Measurements from ENCODE around the gene DCAF12L1. TPM values are rescaled to one million over a fixed set of nuclear protein-coding genes. Genes with fewer than 3 reads are reported as not detected.

The DCAF12L1 gene
- total and polyA plus RNA-seq, 9 of the 15 experiments (the other 6 are each of a cell fraction or from before 2014, with no cell fraction given) = not detected

DNA sequence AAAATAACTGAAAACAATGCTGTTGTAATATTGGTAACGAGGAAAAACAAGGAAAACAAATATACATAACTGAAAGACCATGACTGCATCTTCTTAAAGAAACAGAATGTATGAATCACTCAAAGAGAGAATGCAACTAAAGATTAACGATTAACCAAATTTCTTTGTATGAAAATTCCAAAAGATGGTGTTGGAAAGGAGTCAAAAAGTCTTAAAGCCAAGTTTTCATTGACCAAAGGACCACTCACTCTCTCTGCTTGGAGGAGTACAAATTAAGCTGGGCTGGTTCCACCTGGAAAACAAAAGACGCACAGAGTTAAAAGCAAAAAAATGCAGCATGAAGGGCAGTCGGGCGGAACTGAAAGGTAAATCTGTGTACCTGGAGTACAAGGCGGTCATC lies 1.8 kb downstream of the DCAF12L1 start:
- Histone ChIP-seq H4K20me1 (replicated peaks; ENCODE audit: control insufficient read depth, insufficient read depth, low read length) (no peaks in the 10 kb centered on the region), H3K9me3 (replicated peaks; ENCODE audit: control insufficient read depth, insufficient read depth, low read depth, low read length) (no peaks in the 10 kb centered on the region), H3K9ac (ENCODE audit: insufficient read depth in 1 of 2, low read depth in 2 of 2, low read length in 2 of 2) (no peak overlapping the region), H3K36me3 (ENCODE audit: control insufficient read depth, insufficient read depth, low read length) (no peaks in the 10 kb centered on the region), H3K4me3 (no peak overlapping the region), H3K9me1 (ENCODE audit: control insufficient read depth, insufficient read depth, low read length) (no peaks in the 10 kb centered on the region), H3K27ac (ENCODE audit: extremely low read depth, low read depth, low read length) (no peak overlapping the region), H2AFZ (ENCODE audit: low read depth, low read length) (no peak overlapping the region), H3K4me1 (replicated peaks in 1 of 2; ENCODE audit: control insufficient read depth in 2 of 2, insufficient read depth in 2 of 2, low read length in 2 of 2) (no peaks in the 10 kb centered on the region), H3K79me2 (ENCODE audit: control insufficient read depth, insufficient read depth, low read length) (no peaks in the 10 kb centered on the region), H3K27me3 (ENCODE audit: control insufficient read depth in 2 of 2, insufficient read depth in 2 of 2, low read length in 2 of 2) (no peaks in the 10 kb centered on the region), H3K4me2 (ENCODE audit: insufficient read depth, low read length) (no peak overlapping the region)
- in situ Hi-C loops (cut with MboI) = no loop called here
- BruUV-seq (replicated peaks) = no TSS peak
- ATAC-seq (no peak), DNase-seq (ENCODE audit: extremely low read depth in 1 of 4, low spot score in 3 of 4) (no peak), FAIRE-seq (no peak)
- 0% methylated on average over 5 of the region's 6 CpGs for WGBS (ENCODE audit: insufficient coverage, low coverage, missing lambda C conversion rate)
- POLR2A ChIA-PET = no interaction called here
- TF ChIP-seq YBX1 (IDR thresholded peaks at IDR 0.05) (no peak), SIN3A (IDR thresholded peaks at IDR 0.05; ENCODE audit: borderline replicate concordance in 2 of 2, control insufficient read depth in 1 of 2, low read depth in 2 of 2, low read length in 2 of 2) (no peak), ZNF75A (CRISPR knock-in tag; IDR thresholded peaks at IDR 0.05) (no peak), FOXM1 (IDR thresholded peaks at IDR 0.05; ENCODE audit: low read depth) (no peak), FOXM1 (CRISPR knock-in tag; IDR thresholded peaks at IDR 0.05; ENCODE audit: low read depth) (no peak), BDP1 (IDR thresholded peaks at IDR 0.05; ENCODE audit: insufficient read depth, insufficient read length) (no peak), RFX7 (CRISPR knock-in tag; IDR thresholded peaks at IDR 0.05) (no peak), RFX5 (IDR thresholded peaks at IDR 0.05; ENCODE audit: low read depth, low read length) (no peak), XRCC3 (IDR thresholded peaks at IDR 0.05) (no peak), SMAD4 (CRISPR knock-in tag; conservative IDR thresholded peaks at IDR 0.05) (no peak), KHSRP (IDR thresholded peaks at IDR 0.05) (no peak), RBM39 (optimal IDR thresholded peaks at IDR 0.05; ENCODE audit: low read depth, low read length) (no peak), NR2F6 (CRISPR knock-in tag; IDR thresholded peaks at IDR 0.05) (no peak), RNF2 (IDR thresholded peaks at IDR 0.05) (no peak), NONO (IDR thresholded peaks at IDR 0.05; ENCODE audit: low read depth in 2 of 2, low read length in 1 of 2) (no peak), MCM3 (IDR thresholded peaks at IDR 0.05) (no peak), HDAC6 (IDR thresholded peaks at IDR 0.05; ENCODE audit: low read depth, low read length) (no peak), RBM22 (IDR thresholded peaks at IDR 0.05; ENCODE audit: low read depth, low read length, poor library complexity, severe bottlenecking) (no peak)
- TF ChIP-seq, protein P1, sequence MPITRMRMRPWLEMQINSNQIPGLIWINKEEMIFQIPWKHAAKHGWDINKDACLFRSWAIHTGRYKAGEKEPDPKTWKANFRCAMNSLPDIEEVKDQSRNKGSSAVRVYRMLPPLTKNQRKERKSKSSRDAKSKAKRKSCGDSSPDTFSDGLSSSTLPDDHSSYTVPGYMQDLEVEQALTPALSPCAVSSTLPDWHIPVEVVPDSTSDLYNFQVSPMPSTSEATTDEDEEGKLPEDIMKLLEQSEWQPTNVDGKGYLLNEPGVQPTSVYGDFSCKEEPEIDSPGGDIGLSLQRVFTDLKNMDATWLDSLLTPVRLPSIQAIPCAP (CRISPR knock-in tag; IDR thresholded peaks at IDR 0.05; ENCODE audit: borderline replicate concordance) = no peak
- CTCF ChIA-PET (ENCODE audit: low intra/inter-chr PET ratio) = no interaction called here
- intact Hi-C loops (cut with micrococcal nuclease) = no loop called here
